ENCODE data around the gene ARL4D.

GRCh38 chr17:43446773-43447172 lies 48.0 kb downstream of the ARL4D start:
- TF ChIP-seq CTCF (IDR thresholded peaks at IDR 0.05): no peak
- no peak for TF ChIP-seq EZH2 (IDR thresholded peaks at IDR 0.05; ENCODE audit: borderline replicate concordance, insufficient read depth, low read depth, low read length, poor library complexity, severe bottlenecking)
